Neuron (in vitro differentiated cells): Measurements from ENCODE around the gene LRRC3.

Experiments used
- H2AFZ ChIP-seq: one replicate; pipeline ENCODE4 v1.6.1; 2013; ENCODE audit warnings: low read depth, mild to moderate bottlenecking, inconsistent platforms, low read length, moderate library complexity
- H3K27me3 ChIP-seq: one replicate; pipeline ENCODE4 v1.6.1; 2013; ENCODE audit warnings: low read length; ENCODE audit not compliant: insufficient read depth
- H3K36me3 ChIP-seq: one replicate; pipeline ENCODE4 v1.6.1; 2013; ENCODE audit warnings: low read length; ENCODE audit not compliant: insufficient read depth
- H3K4me1 ChIP-seq: one replicate; pipeline ENCODE4 v1.6.1; 2013; ENCODE audit warnings: low read length; ENCODE audit not compliant: insufficient read depth
- H3K4me3 ChIP-seq: 2 replicates; pipeline ENCODE4 v1.5.1; 2013; ENCODE audit warnings: mild to moderate bottlenecking, low read length, moderate library complexity
- H3K9me3 ChIP-seq: one replicate; pipeline ENCODE4 v1.6.1; 2013; ENCODE audit warnings: low read length

Gene LRRC3

DNA sequence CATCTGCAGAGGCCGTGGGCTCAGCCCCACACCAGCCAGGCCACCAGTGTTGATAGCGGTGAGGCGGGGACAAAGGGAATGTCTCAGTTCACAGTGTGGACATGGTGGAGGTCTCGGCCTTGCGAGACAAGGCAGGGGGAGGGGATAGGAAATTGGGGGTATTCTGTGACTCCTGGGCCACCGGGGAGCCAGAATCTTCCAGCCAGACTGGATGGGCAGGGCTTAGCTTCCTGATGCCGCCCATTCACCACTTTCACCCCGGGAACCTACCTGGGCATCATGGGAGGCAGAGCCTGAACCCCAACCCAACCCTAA lies 5.1 kb downstream of the LRRC3 start:
- Histone ChIP-seq H3K4me3 (no peak overlapping the region), H3K9me3 (peaks cover 2% of the 10 kb centered on the region), H3K27me3 (no peaks in the 10 kb centered on the region), H3K4me1 (peaks cover 3% of the 10 kb centered on the region), H2AFZ (no peak overlapping the region), H3K36me3 (peaks cover 4% of the 10 kb centered on the region)

DNA sequence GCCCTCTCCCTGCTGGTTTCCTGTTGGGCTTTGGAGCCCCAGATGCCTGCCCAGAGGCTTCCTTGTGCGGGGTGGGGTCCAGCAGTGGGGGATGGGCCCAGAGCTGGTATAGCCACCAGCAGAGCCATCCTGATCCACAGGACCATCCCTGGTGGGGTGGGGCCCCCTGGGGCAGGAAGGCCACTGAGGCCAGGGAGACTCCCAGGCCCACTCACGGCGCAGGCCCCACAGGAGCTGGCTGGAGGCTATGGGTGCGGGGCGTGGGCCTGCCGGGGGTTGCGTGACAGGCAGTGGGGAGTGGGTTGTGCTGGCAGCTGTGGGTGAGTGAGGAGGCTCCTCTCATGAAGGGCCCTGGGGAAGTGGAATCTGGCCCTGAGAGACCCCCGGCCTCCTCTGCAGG lies 5.7 kb downstream of the LRRC3 start:
- Histone ChIP-seq H3K36me3 (peaks cover 4% of the 10 kb centered on the region), H3K27me3 (no peaks in the 10 kb centered on the region), H3K4me3 (no peak overlapping the region)

DNA sequence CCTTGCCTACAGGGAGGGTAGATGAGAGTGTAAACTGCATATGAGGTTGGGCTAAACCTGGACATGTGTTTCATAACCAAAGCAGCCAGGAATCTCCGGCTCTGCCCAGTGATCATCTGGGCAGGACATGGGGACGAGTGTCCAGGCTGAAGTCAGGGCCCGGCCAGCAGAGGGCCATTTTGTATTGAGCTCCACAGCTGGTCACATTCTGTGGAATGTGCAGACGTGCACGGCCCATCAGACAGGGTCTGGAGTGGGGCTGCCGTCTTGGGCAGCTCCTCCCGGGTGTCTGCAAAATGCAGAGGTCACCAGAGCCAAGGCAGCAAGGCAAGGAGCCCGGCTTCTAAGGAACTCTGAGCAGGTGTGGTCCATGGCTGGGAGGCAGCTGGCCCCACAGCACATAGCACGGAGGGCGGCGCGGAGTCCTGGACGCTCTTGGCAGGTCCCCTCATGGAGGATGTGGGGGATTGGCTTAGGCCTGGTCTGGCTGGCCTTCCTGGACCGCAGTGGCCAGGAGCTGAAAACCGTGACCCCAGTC lies 6.2 kb downstream of the LRRC3 start:
- H3K36me3 ChIP-seq, result peaks cover 4% of the 10 kb centered on the region

More for the DNA sequence above, 5.7 kb downstream of the LRRC3 start:
- Histone ChIP-seq H2AFZ (no peak overlapping the region), H3K4me1 (peaks cover 3% of the 10 kb centered on the region), H3K9me3 (peaks cover 2% of the 10 kb centered on the region)

DNA sequence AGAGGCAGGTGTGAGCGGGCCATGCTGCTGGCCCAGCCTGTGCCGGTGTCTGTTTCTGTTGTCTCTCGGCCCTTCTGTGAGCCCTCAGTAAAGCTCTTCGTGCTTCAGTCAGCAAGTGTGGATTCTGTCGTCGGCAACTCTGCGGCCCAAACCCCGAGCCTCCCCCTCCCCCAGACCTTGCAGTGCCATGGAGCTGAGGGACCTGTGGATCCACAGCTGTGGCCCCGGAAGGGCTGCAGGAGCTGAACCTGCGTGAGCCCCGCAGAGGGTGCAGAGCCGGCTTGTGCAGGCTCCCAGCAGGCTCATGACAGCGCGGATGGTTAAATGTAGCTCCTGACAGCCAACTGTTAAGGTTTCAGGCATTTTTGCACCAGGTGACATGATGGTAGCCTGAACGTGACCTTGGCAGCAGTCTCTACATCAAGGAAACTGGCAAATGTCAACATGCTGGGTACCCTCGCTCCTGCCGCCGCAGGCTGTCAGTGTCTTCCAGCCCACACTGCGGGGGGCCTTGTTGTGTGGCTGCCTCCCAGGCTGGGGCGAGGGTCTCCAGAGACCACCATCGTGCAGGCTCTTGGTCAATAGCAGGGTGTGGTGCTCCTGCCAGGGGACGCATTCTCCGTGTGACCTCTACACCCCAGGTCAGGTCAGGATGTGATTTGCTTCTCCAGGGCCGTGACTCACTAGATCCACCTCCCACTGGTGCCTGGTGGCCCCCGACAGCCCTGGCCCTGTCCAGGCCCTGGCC lies 7.0 kb downstream of the LRRC3 start:
- Histone ChIP-seq H3K36me3 (peaks cover 1% of the 10 kb centered on the region), H2AFZ (no peak overlapping the region), H3K4me3 (no peak overlapping the region), H3K4me1 (no peaks in the 10 kb centered on the region), H3K9me3 (no peaks in the 10 kb centered on the region), H3K27me3 (no peaks in the 10 kb centered on the region)

More for the DNA sequence above, 6.2 kb downstream of the LRRC3 start:
- no peaks in the 10 kb centered on the region for H3K27me3 ChIP-seq
- peaks cover 2% of the 10 kb centered on the region for H3K9me3 ChIP-seq
- H3K4me1 ChIP-seq, result no peaks in the 10 kb centered on the region
- no peak overlapping the region for H3K4me3 ChIP-seq
- H2AFZ ChIP-seq, result no peak overlapping the region

DNA sequence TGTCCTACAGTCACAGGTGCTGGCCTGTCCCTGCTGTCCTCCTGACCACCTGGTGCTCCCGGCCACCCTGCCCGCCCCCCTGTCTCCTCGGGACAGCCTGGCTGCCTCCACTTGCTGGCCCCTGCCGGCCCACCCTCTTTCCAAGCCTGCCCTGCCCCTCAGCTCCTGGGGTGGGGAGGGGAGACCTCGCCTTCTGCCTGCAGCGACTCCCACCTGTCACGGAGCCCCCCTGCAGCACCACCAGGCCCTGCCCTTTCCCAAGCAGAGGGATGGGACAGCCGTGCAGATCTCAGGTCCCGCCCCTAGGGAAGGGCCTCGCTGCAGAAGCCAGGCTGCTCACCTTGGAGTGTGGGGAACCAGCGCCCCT lies 7.5 kb downstream of the LRRC3 start:
- peaks cover under 1% of the 10 kb centered on the region for H3K9me3 ChIP-seq
- H3K4me3 ChIP-seq, result no peak overlapping the region
- H3K36me3 ChIP-seq, result no peaks in the 10 kb centered on the region
- no peaks in the 10 kb centered on the region for H3K27me3 ChIP-seq
- H2AFZ ChIP-seq, result no peak overlapping the region
- H3K4me1 ChIP-seq, result no peaks in the 10 kb centered on the region

DNA sequence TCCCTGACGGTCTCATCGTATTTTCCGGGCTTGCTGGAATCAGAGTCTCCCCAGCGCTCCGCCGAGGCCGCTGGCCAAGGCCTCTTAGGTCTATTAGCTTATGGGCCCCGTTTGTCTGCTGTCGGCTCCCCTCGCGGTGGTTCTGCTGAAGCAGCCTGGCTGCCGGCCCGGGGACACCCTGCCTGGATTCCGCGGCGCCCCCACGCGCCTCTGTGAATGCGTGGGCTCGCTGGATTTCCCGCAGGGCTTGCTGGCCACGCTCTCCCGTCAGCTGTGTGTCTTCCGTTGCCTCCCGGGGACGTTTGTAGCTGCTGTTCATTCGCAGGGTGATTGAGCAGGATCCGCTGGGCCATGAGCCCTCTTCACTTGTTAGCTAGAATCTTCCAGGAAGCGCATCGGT lies 8.4 kb downstream of the LRRC3 start:
- no peak overlapping the region for H3K4me3 ChIP-seq
- no peak overlapping the region for H2AFZ ChIP-seq
- H3K9me3 ChIP-seq, result peaks cover 2% of the 10 kb centered on the region
- no peaks in the 10 kb centered on the region for H3K4me1 ChIP-seq
- H3K36me3 ChIP-seq, result no peaks in the 10 kb centered on the region
- H3K27me3 ChIP-seq, result no peaks in the 10 kb centered on the region

DNA sequence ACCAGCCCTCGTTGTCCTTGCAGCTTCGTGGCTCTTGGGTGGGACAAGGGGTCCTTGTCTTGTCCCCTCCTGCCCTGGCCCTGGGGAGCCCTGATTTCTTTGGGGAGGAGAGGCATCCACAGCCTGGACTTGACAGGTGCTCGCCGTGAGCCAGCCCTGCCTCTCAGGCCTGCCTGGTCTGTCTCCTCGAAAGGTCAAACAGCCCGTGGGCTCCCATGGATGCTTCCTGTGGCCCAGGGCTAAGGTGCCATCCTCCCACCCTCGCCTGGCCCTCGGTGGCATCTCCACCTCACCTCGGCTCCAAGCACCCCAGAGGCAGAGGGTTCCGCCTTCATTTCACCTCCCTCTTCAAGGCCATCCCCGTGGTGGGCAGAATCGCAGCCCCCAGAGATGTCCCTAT lies 9.0 kb downstream of the LRRC3 start:
- H3K27me3 ChIP-seq, result no peaks in the 10 kb centered on the region
- peaks cover 2% of the 10 kb centered on the region for H3K9me3 ChIP-seq
- H3K4me3 ChIP-seq, result no peak overlapping the region
- no peak overlapping the region for H2AFZ ChIP-seq
- H3K4me1 ChIP-seq, result no peaks in the 10 kb centered on the region
- no peaks in the 10 kb centered on the region for H3K36me3 ChIP-seq

DNA sequence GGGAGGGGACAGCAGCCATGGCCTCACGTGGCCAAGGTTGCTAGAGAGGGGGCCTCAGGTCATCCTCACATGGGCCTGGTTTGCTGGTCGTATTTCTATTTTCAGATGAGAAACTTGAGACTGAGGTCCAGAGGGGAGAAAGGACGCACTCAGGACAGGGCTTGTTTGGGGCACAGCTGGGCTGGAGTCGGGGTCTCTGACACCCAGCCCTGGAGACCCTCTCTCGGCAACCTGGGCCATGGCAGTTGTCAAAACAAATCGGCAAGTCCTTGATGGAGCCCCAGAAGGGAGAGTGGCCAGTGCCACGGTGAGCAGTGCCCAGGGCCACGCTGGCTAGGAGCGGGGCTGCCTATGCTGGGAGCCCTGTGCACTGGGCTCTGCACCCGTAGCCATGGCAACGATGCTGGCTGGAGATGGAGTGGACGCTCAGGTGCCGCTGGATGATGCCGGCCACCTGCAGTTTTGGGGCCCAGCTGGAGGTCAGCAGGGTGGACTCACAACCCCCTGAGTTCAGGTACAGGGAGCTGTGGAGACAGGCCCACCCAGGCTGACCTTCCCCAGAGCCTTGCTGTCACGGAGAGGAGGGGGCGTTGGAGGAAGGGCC lies 11.1 kb downstream of the LRRC3 start:
- no peak overlapping the region for H2AFZ ChIP-seq
- H3K36me3 ChIP-seq, result no peaks in the 10 kb centered on the region
- H3K4me3 ChIP-seq, result no peak overlapping the region
- H3K4me1 ChIP-seq, result no peaks in the 10 kb centered on the region
- H3K9me3 ChIP-seq, result peaks cover 2% of the 10 kb centered on the region
- no peaks in the 10 kb centered on the region for H3K27me3 ChIP-seq

DNA sequence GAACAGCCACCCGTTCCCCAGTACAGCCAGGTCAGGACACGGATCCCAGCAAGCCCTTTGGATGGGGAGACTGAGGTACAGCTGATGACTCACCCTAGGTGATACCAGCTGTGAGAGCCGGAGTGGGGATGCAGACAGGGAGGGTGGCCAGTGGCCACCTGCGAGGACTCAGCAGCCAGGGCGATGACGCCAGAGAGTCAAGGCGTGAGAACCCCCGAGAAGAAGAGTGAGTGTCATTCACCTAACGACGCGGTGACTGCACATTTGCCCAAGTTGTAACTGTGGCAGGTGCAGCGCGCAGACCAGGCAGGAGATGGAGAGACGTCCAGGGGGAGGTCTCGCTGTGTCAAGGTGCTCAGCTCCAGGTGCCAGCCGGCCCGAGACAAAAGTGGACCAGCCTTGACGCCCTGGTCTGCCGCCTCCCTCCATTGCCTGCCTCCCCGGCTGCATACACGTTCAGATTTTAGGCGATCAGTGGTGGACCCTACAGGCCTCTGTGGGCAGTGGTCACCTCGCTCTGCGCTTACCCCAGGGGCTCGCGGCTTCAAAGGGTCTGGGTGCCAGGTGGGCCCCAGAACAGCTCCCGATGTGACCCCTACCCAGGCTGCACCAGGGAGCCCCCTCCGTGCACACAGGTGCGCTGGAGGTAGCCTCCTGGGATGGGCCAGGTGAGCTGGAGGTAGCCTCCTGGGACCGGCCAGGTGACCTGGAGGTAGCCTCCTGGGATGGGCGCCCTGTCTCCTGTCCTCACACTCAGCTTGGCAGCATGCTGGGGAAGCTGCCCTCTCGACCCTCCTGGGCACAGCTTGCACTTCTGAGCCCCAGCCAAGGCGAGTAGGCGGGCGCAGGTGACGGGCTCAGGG lies 11.9 kb downstream of the LRRC3 start:
- Histone ChIP-seq H2AFZ (no peak overlapping the region), H3K4me3 (no peak overlapping the region), H3K36me3 (no peaks in the 10 kb centered on the region), H3K4me1 (no peaks in the 10 kb centered on the region), H3K27me3 (no peaks in the 10 kb centered on the region), H3K9me3 (peaks cover 2% of the 10 kb centered on the region)

DNA sequence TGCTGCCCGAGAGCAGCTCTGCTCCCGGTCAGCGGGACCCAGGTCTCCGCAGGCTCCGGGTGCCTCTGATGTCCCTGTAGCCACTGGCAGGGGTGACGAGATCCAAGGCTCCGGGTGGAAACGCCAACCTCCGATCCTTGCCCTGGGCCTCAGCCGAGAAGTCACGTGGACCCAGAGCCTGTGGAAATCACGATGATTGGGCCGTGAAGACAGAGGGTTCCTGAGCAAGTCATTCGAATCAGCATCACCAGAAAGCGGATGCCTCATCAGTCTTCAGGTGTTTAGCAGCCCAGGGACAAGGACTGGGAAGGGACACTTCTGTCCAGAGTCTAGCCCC lies 12.5 kb downstream of the LRRC3 start:
- no peaks in the 10 kb centered on the region for H3K36me3 ChIP-seq
- H3K4me1 ChIP-seq, result no peaks in the 10 kb centered on the region
- no peak overlapping the region for H3K4me3 ChIP-seq
- no peaks in the 10 kb centered on the region for H3K27me3 ChIP-seq
- peaks cover 2% of the 10 kb centered on the region for H3K9me3 ChIP-seq
- H2AFZ ChIP-seq, result no peak overlapping the region

DNA sequence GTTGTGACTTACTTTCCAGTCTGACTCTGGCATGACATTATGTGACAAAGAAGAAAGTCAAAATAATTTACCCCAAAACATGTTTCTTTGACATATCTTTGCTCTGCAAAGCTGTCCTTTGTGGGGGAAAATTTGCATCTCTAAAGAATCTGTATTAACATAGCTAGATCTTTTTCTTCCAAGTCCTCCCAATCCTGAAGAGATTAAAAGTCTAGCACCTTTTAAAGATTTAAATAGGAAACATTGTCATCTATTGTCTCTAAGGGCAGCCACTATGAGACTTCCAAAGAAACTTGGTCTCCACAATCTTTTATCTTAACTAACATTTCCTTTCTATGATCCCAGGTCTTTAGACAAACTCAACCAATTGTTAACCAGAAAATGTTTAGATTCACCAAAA lies 16.0 kb downstream of the LRRC3 start:
- H3K4me3 ChIP-seq, result no peak overlapping the region
- H2AFZ ChIP-seq, result no peak overlapping the region
- H3K4me1 ChIP-seq, result no peaks in the 10 kb centered on the region
- no peaks in the 10 kb centered on the region for H3K27me3 ChIP-seq
- no peaks in the 10 kb centered on the region for H3K36me3 ChIP-seq
- peaks cover 2% of the 10 kb centered on the region for H3K9me3 ChIP-seq

DNA sequence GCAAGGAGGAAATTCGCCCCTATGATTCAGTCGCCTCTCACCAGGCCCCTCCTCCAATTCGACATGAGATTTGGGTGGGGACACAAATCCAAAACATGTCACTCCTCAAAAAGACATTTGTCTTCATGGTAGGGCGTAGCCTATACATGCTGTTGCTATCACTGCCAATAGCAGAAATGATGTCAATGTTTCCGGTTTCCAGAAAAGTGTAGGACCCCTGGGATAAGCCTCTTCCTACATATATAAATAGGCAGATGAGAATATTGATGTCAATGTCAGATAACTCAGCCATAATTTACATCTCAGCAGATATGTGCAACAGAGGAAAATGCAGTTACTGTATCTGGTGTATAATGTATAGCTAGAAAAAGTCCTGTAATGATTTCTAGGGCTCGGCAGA lies 16.7 kb downstream of the LRRC3 start:
- H2AFZ ChIP-seq, result no peak overlapping the region
- H3K4me3 ChIP-seq, result no peak overlapping the region
- H3K36me3 ChIP-seq, result no peaks in the 10 kb centered on the region
- peaks cover 2% of the 10 kb centered on the region for H3K9me3 ChIP-seq
- no peaks in the 10 kb centered on the region for H3K27me3 ChIP-seq
- H3K4me1 ChIP-seq, result no peaks in the 10 kb centered on the region

DNA sequence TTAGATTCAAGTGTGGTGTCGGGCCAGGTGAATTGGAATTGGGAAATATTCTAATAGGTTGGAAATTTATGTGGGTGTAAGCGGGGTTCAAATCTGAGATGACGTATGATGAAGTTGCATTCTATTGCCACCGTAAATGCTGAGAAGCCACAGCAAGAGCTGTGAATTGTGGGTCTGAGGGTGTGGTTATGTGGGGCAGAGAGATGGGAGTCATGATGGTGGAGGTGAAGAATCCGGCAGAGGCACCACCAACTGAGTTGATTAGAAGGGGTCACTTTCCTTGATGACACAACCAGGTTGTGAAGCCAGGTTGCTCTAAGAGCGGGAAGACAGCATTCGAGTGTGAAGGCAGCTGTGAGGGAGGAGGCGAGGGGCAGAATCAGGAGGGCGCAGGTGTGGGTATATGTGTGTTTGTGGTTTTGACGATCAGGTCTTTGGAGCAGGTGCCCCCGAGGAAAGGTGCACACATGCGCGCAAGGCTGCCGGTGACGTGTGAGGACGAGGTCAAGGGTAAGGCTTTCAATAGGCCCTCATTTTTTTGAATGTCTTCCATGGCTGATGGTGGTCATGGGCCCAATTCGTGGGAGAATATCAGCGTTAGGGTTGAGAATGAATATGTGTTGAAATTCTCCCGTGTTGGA lies 18.7 kb downstream of the LRRC3 start:
- no peaks in the 10 kb centered on the region for H3K36me3 ChIP-seq
- no peaks in the 10 kb centered on the region for H3K4me1 ChIP-seq
- no peaks in the 10 kb centered on the region for H3K27me3 ChIP-seq

More for the DNA sequence above, 18.7 kb downstream of the LRRC3 start:
- Histone ChIP-seq H3K4me3 (no peak overlapping the region), H3K9me3 (no peaks in the 10 kb centered on the region), H2AFZ (no peak overlapping the region)
